Nucleus accumbens (tissue), 56 donors: ENCODE results near the gene TEAD1.

Experiments
- DNase-seq, 56 donors: peaks; one replicate each; lab custom pipeline; 2025; lab: John Stamatoyannopoulos, UW

Gene TEAD1

DNA sequence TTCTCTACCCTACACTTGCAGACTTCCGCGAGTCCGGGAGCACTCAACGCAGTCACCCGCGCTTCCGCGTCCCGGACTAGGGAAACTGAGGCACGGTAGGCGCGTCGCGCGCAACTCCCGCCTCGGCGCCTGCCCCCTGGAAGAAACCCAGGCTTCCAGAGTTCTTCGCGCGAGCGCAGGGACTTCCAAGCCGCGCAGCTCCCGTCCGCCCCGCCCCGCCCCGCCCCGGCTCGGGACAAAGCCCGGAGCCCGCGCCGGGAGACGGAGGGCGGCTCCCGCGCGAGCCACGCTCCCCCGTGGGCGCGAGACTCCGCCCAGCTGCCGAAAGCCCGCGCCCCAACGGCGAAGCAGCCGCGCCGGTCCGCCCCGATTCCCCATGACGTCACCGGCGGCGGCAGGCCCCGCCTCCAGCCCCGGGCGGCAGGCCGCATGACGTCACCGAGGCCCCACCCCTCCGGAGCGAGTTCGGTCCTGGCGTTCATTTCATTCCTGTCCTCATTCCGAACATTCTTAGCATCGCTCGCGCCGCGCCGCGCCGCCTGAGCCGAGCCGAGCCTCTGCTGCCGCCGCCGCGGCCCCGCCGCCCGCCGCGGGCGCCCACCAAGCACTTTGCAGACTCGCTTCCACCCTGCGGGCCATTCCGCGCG, at the start of gene TEAD1:
Gene TEAD1, plus strand, starts transcription at position 498 of the 647 bp plus-strand sequence.
- DNase-seq = peak; percentile 44 to 98 (median 92)

DNA sequence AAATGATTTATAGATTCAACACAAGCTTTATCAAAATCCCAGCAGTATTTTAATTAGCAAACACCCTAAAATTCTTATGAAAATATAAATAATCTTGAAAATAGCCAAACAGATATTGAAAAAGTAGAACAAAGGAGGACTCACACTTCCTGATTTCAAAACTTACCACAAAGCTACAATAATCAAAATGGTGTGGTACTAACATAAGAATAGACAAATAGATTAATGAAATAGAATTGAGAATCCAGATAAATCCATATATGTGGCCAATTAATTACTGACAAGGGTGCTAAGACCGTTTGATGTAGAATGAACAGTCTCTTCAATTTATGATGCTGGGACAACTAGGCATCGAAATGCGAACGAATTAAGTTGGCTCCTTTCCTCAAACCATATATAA, 49.6 kb upstream of the TEAD1 start:
- DNase-seq = no peak

GRCh38 chr11:12625438-12626071, 48.7 kb upstream of the TEAD1 start:
- no peak for DNase-seq

DNA sequence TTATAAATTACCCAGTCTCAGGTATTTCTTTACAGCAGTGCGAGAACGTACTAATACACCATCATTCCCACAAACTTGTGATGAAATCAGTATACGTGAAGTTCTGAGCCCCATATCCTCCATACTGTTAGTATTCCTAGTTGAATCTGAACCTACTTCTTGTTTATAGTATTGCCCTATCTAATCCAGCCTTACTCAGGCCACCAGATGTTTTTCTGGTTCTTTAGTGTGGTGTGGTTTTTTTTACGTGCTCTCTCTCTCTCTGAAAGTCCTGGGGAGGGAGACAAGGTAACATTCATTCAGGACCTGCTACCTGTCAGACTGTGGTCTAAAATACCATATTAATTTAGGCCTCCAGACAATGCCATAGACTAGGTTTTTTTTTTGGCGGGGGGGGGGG, 47.6 kb upstream of the TEAD1 start:
- DNase-seq = no peak

- no peak for DNase-seq
These were observed 45.9 kb upstream of the TEAD1 start for GRCh38 chr11:12628314-12628713.

DNA sequence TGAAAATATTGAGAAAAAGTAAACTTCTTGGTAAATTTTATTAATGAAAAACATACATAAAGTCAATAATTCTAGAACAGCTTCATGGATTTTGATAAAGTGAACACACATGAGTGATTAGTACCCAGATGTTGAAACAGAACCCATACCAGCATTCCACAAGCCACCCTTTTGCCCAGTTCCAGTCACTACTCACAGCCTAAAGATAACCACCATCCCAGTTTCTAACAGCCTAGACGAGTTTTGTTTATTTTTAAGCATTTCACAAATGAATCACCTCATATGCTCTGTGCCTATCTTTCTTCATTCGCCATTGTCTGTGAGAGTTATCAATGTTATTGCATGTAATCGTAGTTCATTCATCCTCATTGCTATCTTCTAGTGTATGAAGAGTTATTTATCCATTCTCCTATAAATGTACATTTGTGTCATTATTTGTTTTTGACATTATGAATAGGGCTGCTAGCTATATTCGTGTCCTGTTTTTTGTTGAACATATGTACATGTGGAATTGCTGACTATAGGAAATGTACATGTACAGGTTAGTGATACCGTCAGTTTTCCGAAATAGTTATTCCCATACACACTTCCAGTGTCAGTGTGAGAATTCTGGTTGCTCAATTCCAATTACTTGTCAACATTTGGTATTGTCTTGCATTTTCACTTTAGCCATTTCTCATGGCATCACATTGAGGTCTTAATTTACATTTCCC, 44.5 kb upstream of the TEAD1 start:
- DNase-seq = no peak

- no peak for DNase-seq
These were observed 42.6 kb upstream of the TEAD1 start for GRCh38 chr11:12631651-12632050.

- no peak for DNase-seq
These were observed 39.9 kb upstream of the TEAD1 start for GRCh38 chr11:12634329-12634728.

- no peak for DNase-seq
These were observed 37.3 kb upstream of the TEAD1 start for GRCh38 chr11:12636871-12637410.

DNA sequence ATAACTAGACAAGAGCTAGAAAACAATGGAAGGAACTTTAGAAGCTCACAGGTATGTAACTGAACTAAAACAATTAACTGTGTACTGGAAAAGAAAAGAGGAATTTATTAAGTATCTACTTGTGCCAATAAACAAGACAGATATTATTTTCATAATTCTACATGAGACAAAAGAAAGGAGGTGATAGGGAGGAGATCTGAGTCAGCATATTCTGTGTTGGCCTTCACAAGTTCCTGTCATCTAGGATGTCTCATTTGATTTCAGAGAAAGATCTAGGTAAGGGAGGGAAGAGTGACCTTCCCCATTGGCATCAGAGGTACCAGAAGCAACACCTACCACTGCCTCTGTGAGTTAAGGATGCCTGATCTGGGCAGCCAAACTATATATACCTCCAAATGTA, 34.8 kb upstream of the TEAD1 start:
- no peak for DNase-seq

- DNase-seq = no peak
These were observed 33.9 kb upstream of the TEAD1 start for GRCh38 chr11:12640355-12640754.

- peak in 1 of 56 donors; percentile 31 for DNase-seq
These were observed 33.0 kb upstream of the TEAD1 start for GRCh38 chr11:12640926-12641849.

DNA sequence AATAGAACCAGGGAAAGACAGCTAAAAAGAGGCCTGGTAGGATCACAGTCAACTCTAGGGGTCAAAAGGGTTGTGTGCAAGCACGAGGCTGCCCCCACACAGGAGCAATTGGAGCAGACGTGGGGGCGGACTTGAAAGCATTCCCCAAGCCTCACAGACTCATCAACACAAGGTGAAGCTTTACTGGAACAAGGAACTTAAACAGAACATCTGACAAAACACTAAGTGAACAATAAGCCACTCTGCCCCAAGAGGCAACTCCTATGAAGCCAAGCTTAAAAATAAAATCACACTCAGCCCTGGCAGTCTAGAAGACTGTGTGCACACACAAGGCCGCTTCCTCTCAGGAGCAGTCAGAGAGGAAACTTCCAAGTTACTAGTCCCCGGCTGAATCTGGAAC, 32.2 kb upstream of the TEAD1 start:
- no peak for DNase-seq

DNA sequence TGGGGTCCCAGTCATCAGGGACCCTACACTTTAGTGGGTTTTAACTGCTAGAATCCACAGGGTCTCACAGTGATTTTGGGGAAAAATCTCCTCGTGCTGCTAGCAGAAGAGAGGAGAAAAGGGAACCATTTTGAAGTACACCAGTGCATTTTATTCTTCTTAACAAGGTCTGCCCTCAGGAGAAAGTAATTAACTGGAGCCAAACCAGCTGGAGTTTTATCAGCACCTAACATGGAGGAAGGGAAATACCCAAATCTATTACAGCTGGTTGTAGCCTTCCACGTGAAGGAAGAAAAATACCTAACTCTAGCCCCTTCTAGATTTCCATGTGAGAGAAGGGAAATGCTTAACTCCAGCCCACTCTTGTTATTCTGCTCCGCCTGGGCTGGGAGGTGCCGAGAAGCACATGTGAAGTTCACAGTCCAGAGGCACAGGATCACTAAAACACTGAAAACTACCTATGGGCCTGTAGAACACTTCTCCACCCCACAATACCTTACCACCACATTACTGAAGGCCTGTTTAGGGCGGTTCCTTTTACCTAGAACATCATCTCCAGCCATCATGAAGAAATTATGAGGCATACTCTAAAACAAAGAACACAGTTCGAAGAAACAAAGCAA, 31.3 kb upstream of the TEAD1 start:
- no peak for DNase-seq

GRCh38 chr11:12646478-12646877, 27.7 kb upstream of the TEAD1 start:
- no peak for DNase-seq

DNA sequence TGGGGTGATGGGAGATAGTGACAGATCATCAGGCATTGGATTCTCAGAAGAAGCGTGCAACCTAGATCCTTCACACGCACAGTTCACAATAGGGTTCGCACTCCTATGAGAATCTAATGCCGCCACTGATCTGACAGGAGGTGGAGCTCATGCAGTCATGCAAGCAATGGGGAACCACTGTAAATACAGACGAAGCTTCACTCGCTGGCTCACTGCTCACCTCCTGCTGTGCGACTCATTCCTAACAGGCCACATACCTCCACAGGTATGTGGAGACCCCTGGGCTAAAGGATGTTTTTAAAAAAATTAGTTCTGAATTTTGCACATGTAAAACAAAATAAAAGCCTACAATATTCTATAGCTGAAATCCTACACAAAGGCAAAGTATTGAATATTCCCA, 20.5 kb upstream of the TEAD1 start:
- no peak for DNase-seq

- DNase-seq = no peak
These were observed 18.4 kb upstream of the TEAD1 start for GRCh38 chr11:12655842-12656241.

- DNase-seq = no peak
These were observed 16.9 kb upstream of the TEAD1 start for GRCh38 chr11:12657336-12657735.

DNA sequence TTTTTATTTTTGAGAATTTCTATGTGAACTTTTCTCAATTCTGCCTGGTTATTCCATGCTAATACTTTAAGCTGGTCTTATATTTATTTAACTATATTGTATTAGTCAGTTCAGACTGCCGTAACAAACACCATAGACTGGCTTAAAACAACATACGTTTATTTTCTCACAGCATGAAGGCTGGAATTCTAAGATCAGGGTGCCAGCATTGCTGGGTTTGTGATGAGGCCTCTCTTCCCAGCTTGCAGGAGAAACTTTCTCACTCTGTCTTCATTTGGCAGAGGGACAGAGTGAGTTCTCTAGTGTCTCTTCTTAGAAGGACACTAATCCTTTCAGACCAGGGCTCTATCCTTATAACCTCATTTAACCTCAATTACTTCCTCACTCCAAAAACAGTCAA, 16.2 kb upstream of the TEAD1 start:
- no peak for DNase-seq

DNA sequence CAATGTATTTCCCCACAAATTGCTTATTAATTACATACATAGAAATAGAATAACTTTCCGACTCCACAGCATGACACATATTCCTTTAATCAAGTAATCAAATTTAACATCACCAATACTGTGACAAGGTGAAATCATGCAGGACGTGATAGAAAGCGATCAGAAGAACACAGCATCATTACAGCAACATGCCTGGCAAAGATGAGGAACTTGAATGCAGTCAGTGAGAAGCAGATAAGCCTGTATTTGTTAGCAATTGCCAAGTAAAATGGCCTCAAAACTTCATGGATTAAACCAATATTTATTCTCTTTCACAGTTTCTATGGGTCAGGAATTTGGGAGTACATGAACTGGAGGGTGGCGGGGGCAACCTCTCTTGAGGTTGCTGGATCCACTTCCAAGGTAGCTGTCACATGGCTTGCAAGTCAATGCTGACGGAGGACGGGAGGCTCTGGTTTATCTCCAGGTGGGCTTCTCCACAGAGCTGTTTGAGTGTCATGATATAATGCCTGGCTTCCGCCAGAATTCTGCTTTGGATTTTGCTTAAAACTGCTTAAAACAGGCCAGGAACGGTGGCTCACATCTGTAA, 12.0 kb upstream of the TEAD1 start:
- no peak for DNase-seq
